Fibroblast of skin of right biceps (primary cell): ENCODE results near the gene MRPL21.
"Not testable (repeated sequence)": the region's sequence is repeated elsewhere in the genome, so short reads cannot be mapped to it uniquely, and the experiment has no call there.

Source experiments
- DNase-seq: peaks from one replicate; pipeline ENCODE4 v3.0.0-alpha.2; 2013

MRPL21 gene

GRCh38 chr11:68865241-68865640, 38.4 kb downstream of the MRPL21 start:
- no peak for DNase-seq

GRCh38 chr11:68863553-68864265, 39.9 kb downstream of the MRPL21 start:
- no peak for DNase-seq

GRCh38 chr11:68862421-68862820, 41.2 kb downstream of the MRPL21 start:
- no peak for DNase-seq

- no peak for DNase-seq
Measured at GRCh38 chr11:68859123-68859522, 44.5 kb downstream of the MRPL21 start.

- DNase-seq, result no peak
Measured at GRCh38 chr11:68857037-68857586, 46.5 kb downstream of the MRPL21 start.

- DNase-seq, result not testable (repeated sequence)
Measured at GRCh38 chr11:68856425-68857030, 47.1 kb downstream of the MRPL21 start.

GRCh38 chr11:68855205-68855981, 48.2 kb downstream of the MRPL21 start:
- DNase-seq, result peak; percentile 29

- DNase-seq, result no peak
Measured at GRCh38 chr11:68854273-68854958, 49.2 kb downstream of the MRPL21 start.

- DNase-seq, result no peak
Measured at GRCh38 chr11:68852628-68853027, 51.0 kb downstream of the MRPL21 start.

- no peak for DNase-seq
Measured at GRCh38 chr11:68848429-68848828, 55.2 kb downstream of the MRPL21 start.

- no peak for DNase-seq
Measured at GRCh38 chr11:68847395-68847794, 56.2 kb downstream of the MRPL21 start.

GRCh38 chr11:68845351-68846002, 58.2 kb downstream of the MRPL21 start:
- no peak for DNase-seq

- no peak for DNase-seq
Measured at GRCh38 chr11:68844801-68845200, 58.8 kb downstream of the MRPL21 start.

- DNase-seq, result no peak
Measured at GRCh38 chr11:68844376-68844775, 59.3 kb downstream of the MRPL21 start.

- DNase-seq, result peak; percentile 17
Measured at GRCh38 chr11:68843703-68844312, 59.8 kb downstream of the MRPL21 start.

- peak; percentile 38 for DNase-seq
Measured at GRCh38 chr11:68843052-68843561, 60.5 kb downstream of the MRPL21 start.

- no peak for DNase-seq
Measured at GRCh38 chr11:68842427-68843051, 61.1 kb downstream of the MRPL21 start.

GRCh38 chr11:68841718-68842426, 61.8 kb downstream of the MRPL21 start, which contains the start of gene CPT1A:
Gene CPT1A (minus strand): TSS chr11:68841916. CDS start chr11:68815474, 26,442 bp downstream.
- peak; percentile 76 for DNase-seq
